VCaP (cell line): Measurements from ENCODE around the gene SYT9.

Experiments
- H3K27ac ChIP-seq: fragments of 450-650 bp; 2 replicates; pipeline ENCODE4 v1.5.1; 2017
- TF ChIP-seq, protein P1 (sequence below): fragments of 450-650 bp; conservative IDR thresholded peaks from 2 replicates; pipeline ENCODE4 v1.5.1; 2017; ENCODE audit warnings: mild to moderate bottlenecking, moderate library complexity

The SYT9 gene

DNA sequence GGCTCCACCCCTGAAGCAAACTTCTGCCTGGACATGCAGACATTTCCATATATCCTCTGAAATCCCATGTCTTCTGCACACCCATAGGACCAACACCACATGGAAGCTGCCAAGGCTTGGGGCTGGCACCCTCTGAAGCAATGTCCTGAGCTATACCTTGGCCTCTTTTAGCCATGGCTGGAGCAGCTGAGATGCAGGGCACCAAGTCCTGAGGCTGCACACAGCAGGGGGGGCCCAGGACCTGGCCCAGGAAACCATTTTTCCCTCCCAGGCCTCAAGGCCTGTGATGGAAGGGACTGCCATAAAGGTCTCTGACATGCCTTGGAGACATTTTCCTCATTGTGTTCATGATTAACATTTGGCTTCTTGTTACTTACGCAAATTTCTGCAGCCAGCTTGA is 34.5 kb downstream of the SYT9 start:
- no peak overlapping the region for H3K27ac ChIP-seq
- TF ChIP-seq, protein P1, sequence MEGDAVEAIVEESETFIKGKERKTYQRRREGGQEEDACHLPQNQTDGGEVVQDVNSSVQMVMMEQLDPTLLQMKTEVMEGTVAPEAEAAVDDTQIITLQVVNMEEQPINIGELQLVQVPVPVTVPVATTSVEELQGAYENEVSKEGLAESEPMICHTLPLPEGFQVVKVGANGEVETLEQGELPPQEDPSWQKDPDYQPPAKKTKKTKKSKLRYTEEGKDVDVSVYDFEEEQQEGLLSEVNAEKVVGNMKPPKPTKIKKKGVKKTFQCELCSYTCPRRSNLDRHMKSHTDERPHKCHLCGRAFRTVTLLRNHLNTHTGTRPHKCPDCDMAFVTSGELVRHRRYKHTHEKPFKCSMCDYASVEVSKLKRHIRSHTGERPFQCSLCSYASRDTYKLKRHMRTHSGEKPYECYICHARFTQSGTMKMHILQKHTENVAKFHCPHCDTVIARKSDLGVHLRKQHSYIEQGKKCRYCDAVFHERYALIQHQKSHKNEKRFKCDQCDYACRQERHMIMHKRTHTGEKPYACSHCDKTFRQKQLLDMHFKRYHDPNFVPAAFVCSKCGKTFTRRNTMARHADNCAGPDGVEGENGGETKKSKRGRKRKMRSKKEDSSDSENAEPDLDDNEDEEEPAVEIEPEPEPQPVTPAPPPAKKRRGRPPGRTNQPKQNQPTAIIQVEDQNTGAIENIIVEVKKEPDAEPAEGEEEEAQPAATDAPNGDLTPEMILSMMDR, result no peak

DNA sequence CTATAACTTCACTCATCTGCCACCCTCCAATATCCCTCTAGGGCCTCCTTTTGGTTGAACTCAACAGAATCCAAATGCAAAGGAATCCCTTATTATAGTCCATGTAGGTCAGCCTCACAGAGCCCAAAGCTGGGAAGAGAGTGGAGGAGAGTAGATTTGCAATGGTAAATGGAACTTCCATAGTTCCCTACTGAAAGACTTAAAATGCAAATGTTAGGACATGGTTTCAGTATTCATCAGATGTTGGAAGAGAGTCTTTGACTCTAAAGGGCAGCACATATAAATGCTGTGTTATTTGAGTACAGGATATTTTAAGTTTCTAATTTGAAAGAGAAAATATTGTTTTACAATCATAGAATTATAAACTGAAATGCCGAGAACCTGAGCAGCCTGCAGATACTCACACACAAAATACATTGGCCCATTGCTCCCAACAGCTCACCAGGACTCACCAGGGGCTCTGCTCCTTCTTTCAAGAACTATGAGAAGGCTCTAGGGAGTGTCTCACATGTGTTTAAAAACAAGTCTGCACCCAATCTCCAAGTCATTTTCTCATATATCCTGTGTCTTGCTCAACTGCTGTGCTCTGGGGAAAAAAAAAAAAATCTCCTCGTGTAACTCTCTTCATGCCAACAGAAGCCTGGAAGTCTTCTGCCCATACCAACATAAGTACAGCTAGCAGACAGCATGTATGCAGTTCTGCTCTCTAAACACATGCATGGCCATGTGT is 39.6 kb downstream of the SYT9 start:
- H3K27ac ChIP-seq, result no peak overlapping the region
- TF ChIP-seq, protein P1, result no peak

DNA sequence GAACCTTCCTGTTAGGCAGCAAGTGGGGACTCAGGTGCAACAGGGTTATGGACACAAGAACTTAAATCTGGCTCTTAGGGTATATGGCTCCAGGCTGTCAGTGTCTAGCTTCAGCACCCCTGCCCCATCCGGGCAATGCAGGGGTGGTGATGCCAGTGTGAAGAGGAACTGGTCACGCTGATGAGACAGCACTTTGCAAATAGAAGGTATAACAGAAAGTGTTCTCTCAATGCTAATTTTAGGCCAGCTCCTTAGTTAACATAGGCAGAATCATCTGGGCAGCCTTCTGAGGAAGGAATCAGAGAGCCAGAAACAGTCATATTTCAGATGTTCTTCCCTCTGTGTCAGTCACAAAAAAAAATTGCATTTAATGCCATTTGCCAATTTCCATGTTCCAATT is 41.2 kb downstream of the SYT9 start:
- TF ChIP-seq, protein P1, result no peak
- no peak overlapping the region for H3K27ac ChIP-seq

DNA sequence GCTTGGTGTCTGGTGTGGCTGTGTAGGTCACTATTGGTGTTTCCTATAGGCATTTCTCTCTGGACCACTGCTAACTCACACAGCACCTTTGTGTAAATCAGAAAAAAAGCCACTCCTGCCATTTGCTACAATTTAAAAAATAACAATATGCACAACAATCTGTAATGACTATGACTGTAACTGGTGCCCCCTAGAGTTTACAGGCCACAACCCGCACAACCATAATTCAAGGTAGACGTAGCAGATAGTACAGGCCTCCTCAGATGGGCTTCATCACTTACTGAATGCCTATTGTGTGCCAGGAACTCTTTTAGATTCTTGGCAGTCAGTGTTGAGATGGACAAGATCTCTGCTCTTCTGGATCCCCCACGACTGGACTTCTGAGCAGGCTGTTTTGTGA is 47.7 kb downstream of the SYT9 start:
- TF ChIP-seq, protein P1, result no peak
- no peak overlapping the region for H3K27ac ChIP-seq

DNA sequence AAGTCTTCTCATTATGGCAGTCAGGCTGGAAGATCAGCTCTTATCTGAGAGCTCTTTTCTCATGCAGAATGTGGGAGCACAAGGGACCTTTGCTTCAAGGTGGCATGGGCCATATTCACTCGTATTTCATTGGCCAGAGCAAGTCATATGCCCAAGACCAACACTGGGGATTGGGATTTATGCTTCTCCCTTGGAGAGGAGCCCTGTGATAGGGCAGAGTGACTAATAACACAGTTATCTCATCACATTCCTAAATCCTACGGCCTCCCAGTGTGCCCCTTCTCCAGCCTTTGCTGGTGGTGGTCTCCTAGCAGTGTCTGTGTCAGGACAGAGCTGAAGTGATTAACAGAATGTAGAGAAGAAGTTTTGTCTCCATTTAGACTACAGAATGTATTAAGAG is 48.6 kb downstream of the SYT9 start:
- TF ChIP-seq, protein P1, result no peak
- no peak overlapping the region for H3K27ac ChIP-seq

DNA sequence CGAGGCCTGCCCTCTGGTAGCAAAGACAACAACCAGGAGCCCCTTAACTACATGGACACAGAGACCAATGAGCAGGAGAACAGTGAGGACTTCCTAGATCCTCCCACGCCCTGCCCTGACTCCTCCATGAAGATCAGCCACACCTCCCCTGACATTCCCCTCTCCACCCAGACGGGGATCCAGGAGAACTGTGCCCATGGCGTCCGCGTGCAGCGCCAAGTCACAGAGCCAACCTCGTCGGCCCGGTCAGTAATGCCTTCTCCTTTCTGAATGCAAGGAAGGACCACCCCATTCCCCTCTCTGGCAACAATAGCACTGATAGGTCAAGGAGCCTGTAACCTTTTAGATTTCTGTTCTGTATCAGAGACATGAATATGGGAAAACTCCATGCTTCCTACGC is 51.4 kb downstream of the SYT9 start:
- no peak overlapping the region for H3K27ac ChIP-seq
- TF ChIP-seq, protein P1, result no peak

DNA sequence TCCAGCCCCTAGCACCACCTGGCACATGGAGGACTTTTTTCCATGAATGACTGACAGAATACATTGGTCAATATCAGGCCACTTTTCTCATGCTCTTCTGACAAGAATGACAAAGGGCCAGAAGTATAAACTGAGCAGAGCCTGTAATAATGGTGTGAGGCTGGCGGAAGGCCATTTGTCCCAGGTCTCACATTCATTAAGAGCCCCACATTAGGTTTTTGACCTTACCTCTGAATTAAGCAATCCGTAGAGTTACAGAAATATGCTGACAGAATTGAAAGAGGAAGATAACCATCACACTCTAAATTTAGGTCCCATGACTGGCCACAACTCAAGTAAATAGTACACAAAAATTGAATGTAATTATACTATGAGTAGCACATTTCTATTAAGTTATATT is 55.2 kb downstream of the SYT9 start:
- H3K27ac ChIP-seq, result no peak overlapping the region

More for the DNA sequence above, 55.2 kb downstream of the SYT9 start:
- TF ChIP-seq, protein P1, result no peak
